Type B pancreatic cell (in vitro differentiated cells): ENCODE results near the gene VPS50. TPM values are rescaled to one million over a fixed set of nuclear protein-coding genes. Genes with fewer than 3 reads are reported as not detected.

Experiments
- DNase-seq: peaks from one replicate; pipeline ENCODE4 v3.0.0; 2021; ENCODE audit warnings: mixed read lengths; ENCODE audit not compliant: unreplicated experiment; ENCODE audit errors: extremely low spot score
- H3K27ac Mint-ChIP-seq: 2 replicates; pipeline ENCODE4 v1.8.0; 2021; ENCODE audit warnings: mild to moderate bottlenecking, mixed read lengths
- H3K27me3 Mint-ChIP-seq: 2 replicates; pipeline ENCODE4 v1.8.0; 2021; ENCODE audit warnings: mixed read lengths
- H3K36me3 Mint-ChIP-seq: 2 replicates; pipeline ENCODE4 v1.8.0; 2021; ENCODE audit warnings: mixed read lengths
- H3K4me1 Mint-ChIP-seq: one replicate; pipeline ENCODE4 v1.8.0; 2021; ENCODE audit warnings: mixed read lengths; ENCODE audit not compliant: unreplicated experiment
- H3K4me3 Mint-ChIP-seq: 2 replicates; pipeline ENCODE4 v1.8.0; 2021; ENCODE audit warnings: mild to moderate bottlenecking, mixed read lengths
- H3K9me3 Mint-ChIP-seq: 2 replicates; pipeline ENCODE4 v1.8.0; 2021; ENCODE audit warnings: mixed read lengths
- total RNA-seq: library from RNA; stranded (reverse); gene quantifications from 2 replicates; pipeline ENCODE4 v1.2.1, GENCODE V29; 2021; ENCODE audit warnings: low replicate concordance
- TF ChIP-seq, protein P1 (sequence below): fragments of 200-600 bp; sonication (generic); conservative IDR thresholded peaks from 2 replicates; pipeline ENCODE4 v1.5.0; 2021; ENCODE audit warnings: antibody characterized with exemption, mild to moderate bottlenecking

The VPS50 gene
- total RNA-seq, 1 donor from 2014 or later: 26.5 TPM

DNA sequence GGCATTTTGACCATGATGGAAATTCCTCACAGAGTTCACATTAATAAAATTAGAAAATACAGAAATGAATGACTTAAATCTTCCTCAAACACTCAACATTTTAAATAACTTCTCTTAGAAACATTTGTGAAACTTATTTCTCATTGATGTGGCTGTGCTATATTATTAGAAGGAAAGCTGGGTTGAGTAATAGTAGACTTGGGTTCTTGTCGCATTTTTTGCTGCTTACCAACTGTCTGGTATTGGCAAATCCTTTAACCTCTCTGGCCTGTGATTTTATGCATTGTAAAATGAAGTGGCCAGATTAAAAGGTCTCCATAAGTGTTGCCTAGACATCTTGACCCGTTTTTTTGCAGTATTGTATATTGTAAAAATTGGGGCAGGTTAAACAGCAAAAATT lies 66.5 kb downstream of the VPS50 start:
- Mint-ChIP-seq H3K4me1 (no peaks in the 10 kb centered on the region), H3K36me3 (no peaks in the 10 kb centered on the region), H3K27ac (no peak overlapping the region), H3K9me3 (no peaks in the 10 kb centered on the region), H3K27me3 (no peaks in the 10 kb centered on the region), H3K4me3 (no peak overlapping the region)
- no peak for DNase-seq
- TF ChIP-seq, protein P1, sequence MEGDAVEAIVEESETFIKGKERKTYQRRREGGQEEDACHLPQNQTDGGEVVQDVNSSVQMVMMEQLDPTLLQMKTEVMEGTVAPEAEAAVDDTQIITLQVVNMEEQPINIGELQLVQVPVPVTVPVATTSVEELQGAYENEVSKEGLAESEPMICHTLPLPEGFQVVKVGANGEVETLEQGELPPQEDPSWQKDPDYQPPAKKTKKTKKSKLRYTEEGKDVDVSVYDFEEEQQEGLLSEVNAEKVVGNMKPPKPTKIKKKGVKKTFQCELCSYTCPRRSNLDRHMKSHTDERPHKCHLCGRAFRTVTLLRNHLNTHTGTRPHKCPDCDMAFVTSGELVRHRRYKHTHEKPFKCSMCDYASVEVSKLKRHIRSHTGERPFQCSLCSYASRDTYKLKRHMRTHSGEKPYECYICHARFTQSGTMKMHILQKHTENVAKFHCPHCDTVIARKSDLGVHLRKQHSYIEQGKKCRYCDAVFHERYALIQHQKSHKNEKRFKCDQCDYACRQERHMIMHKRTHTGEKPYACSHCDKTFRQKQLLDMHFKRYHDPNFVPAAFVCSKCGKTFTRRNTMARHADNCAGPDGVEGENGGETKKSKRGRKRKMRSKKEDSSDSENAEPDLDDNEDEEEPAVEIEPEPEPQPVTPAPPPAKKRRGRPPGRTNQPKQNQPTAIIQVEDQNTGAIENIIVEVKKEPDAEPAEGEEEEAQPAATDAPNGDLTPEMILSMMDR: no peak

GRCh38 chr7:93301736-93302135 lies 69.6 kb downstream of the VPS50 start:
- Mint-ChIP-seq H3K27me3 (no peaks in the 10 kb centered on the region), H3K27ac (no peak overlapping the region), H3K36me3 (no peaks in the 10 kb centered on the region), H3K4me3 (no peak overlapping the region), H3K9me3 (no peaks in the 10 kb centered on the region), H3K4me1 (no peaks in the 10 kb centered on the region)
- no peak for DNase-seq
- TF ChIP-seq, protein P1: no peak

GRCh38 chr7:93307131-93307660 lies 75.0 kb downstream of the VPS50 start:
- H3K9me3 Mint-ChIP-seq: no peaks in the 10 kb centered on the region
- DNase-seq: no peak
- no peaks in the 10 kb centered on the region for H3K27me3 Mint-ChIP-seq
- TF ChIP-seq, protein P1: no peak
- no peaks in the 10 kb centered on the region for H3K4me1 Mint-ChIP-seq
- peaks cover 4% of the 10 kb centered on the region for H3K36me3 Mint-ChIP-seq
- no peak overlapping the region for H3K27ac Mint-ChIP-seq
- no peak overlapping the region for H3K4me3 Mint-ChIP-seq

DNA sequence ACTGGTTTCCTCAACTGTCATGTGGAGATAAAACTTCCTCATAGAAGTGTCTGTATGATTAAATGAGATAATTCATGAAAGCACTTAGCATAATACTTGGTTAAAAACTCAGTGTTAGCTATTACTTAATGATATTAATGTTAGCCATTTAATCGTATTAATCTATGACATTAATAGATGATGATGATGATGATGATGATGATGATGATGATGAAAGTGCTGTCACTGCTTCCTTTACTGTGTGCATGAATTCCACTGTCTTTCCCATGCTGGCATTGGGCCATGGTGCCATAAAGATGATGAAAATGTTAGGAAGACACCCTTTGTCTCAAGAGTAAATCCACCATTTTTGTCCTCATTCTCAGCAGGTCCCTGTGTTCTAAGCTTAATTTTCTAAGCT lies 75.8 kb downstream of the VPS50 start:
- Mint-ChIP-seq H3K27me3 (no peaks in the 10 kb centered on the region), H3K4me3 (no peak overlapping the region), H3K4me1 (no peaks in the 10 kb centered on the region), H3K9me3 (no peaks in the 10 kb centered on the region), H3K36me3 (peaks cover 4% of the 10 kb centered on the region), H3K27ac (no peak overlapping the region)
- DNase-seq: no peak
- TF ChIP-seq, protein P1: no peak

DNA sequence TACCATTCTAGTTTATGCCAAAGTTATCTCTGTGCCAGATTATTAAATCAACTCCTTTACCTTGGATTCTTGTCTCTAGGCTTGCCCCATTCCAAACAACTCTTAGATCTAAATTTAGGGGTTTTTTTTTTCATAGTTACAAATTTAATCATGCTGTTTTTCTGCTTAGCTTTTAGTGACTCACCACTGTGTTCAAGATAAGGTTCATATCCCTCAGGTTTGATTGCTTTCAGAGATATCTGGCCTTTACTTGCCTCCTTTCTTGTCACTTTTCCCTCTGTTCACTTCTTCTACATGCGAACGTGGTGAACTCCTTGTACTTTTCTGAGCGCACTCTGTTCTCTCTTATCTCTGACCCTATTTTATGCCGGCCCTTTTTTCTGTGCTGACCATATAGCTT lies 78.2 kb downstream of the VPS50 start:
- H3K9me3 Mint-ChIP-seq: no peaks in the 10 kb centered on the region
- DNase-seq: no peak
- no peak overlapping the region for H3K27ac Mint-ChIP-seq

More for the DNA sequence above, 78.2 kb downstream of the VPS50 start:
- H3K36me3 Mint-ChIP-seq: peaks cover 4% of the 10 kb centered on the region
- no peak overlapping the region for H3K4me3 Mint-ChIP-seq
- TF ChIP-seq, protein P1: no peak
- no peaks in the 10 kb centered on the region for H3K4me1 Mint-ChIP-seq
- H3K27me3 Mint-ChIP-seq: no peaks in the 10 kb centered on the region
